ENCODE data around the gene KCND2. TPM values are rescaled to one million over a fixed set of nuclear protein-coding genes. Genes with fewer than 3 reads are reported as not detected.

KCND2 gene
- total and polyA plus RNA-seq, 2 of the 4 experiments (the other 2 are of a cell fraction) = under 0.01 TPM; not detected in 1

DNA sequence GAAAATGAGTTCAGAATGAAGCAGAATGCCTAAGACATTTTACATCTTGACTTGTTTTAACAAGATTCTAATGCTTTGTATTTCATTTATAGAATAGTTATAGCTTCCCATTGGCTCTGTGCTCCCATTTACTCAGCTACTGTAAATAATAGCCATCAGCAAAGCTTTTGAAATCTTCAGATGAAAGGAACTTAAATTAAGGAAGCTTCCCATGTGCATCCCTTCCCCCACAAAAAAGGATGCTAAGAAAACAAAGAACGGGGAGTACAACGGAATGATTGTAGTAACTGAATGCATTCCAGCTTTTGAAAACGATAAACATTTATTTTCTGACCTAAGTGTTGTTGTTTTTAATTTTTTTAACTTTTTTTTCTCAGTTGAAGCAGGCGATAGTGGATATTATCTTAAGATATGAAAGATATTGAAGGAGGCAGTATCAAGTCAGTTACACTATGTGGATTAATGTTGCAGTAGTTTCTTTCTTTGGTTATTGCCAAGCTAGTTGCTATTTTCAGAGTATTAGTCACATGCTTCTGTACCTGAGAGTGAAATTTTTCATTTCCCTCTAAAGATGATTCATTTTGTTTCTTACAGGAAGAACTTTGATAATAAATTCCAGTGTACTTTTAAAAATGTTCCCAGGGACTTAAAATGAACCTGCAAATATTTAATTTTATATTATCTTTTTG lies 129.2 kb downstream of the KCND2 start:
- Histone ChIP-seq H2BK5ac (ENCODE audit: low read depth, low read length, poor library complexity, severe bottlenecking) (no peak overlapping the region), H3K4me2 (ENCODE audit: low read depth, low read length) (no peak overlapping the region), H2AK5ac (ENCODE audit: low read depth, low read length) (no peak overlapping the region), H3K9ac (ENCODE audit: low read depth, low read length) (no peak overlapping the region), H2AFZ (replicated peaks; ENCODE audit: low read length, poor library complexity) (no peak overlapping the region), H3K14ac (replicated peaks; ENCODE audit: low read depth, low read length) (no peak overlapping the region), H4K20me1 (ENCODE audit: insufficient read depth, low read length) (no peaks in the 10 kb centered on the region), H3K9me1 (ENCODE audit: insufficient read depth, low read length) (no peaks in the 10 kb centered on the region), H3K4me1 (ENCODE audit: control insufficient read depth, insufficient read depth, low read length) (no peaks in the 10 kb centered on the region), H4K91ac (ENCODE audit: insufficient read depth, low read depth, low read length) (no peak overlapping the region), H3K23ac (ENCODE audit: low read depth, low read length) (no peak overlapping the region), H3K27ac (ENCODE audit: insufficient read depth, low read length) (no peak overlapping the region), H2AK9ac (replicated peaks; ENCODE audit: low read depth, low read length, poor library complexity) (no peak overlapping the region), H2BK15ac (ENCODE audit: low read depth, low read length) (no peak overlapping the region), H3K4me3 (ENCODE audit: insufficient read depth, low read depth, low read length) (no peak overlapping the region), H3K9me3 (ENCODE audit: control insufficient read depth, insufficient read depth, low read length) (no peaks in the 10 kb centered on the region), H3K36me3 (ENCODE audit: control insufficient read depth, insufficient read depth, low read length) (no peaks in the 10 kb centered on the region), H4K5ac (ENCODE audit: low read depth, low read length) (no peak overlapping the region), H4K8ac (ENCODE audit: low read depth in 2 of 2, low read length in 2 of 2) (no peak overlapping the region), H3K18ac (ENCODE audit: low read depth, low read length) (no peak overlapping the region), H3K79me1 (ENCODE audit: low read depth in 1 of 2, low read length in 2 of 2) (no peaks in the 10 kb centered on the region), H2BK120ac (ENCODE audit: low read depth, low read length) (no peak overlapping the region), H2BK20ac (ENCODE audit: low read depth, low read length) (no peak overlapping the region), H3K27me3 (ENCODE audit: control insufficient read depth, insufficient read depth, low read length) (no peaks in the 10 kb centered on the region), H3K4ac (ENCODE audit: low read depth, low read length) (no peak overlapping the region), H3K56ac (ENCODE audit: extremely low read depth, insufficient read depth, low read length) (no peak overlapping the region)
- DNase-seq (peak; percentile 0), ATAC-seq (ENCODE audit: low read depth) (no peak)
- in situ Hi-C loops (cut with MboI; ENCODE audit: low sequenced_read_pairs) (no loop called here), dilution Hi-C loops (cut with HindIII; ENCODE audit: low sequenced_read_pairs, unreplicated experiment) (no loop called here), intact Hi-C loops (cut with micrococcal nuclease) (no loop called here)
- ChIA-PET CTCF (no interaction called here), POLR2A (ENCODE audit: unreplicated experiment) (no interaction called here)
- TF ChIP-seq RAD21 (IDR thresholded peaks at IDR 0.05; ENCODE audit: low read length) = no peak
- TF ChIP-seq CEBPB (IDR thresholded peaks at IDR 0.05; ENCODE audit: low read depth, low read length) = no peak
- no peak for TF ChIP-seq BHLHE40 (IDR thresholded peaks at IDR 0.05; ENCODE audit: low read depth, low read length)
- TF ChIP-seq MAFK (IDR thresholded peaks at IDR 0.05; ENCODE audit: low read depth, low read length) = no peak
- TF ChIP-seq POLR2A (IDR thresholded peaks at IDR 0.05; ENCODE audit: low read depth, low read length) = no peak
- no peak for TF ChIP-seq RCOR1 (IDR thresholded peaks at IDR 0.05; ENCODE audit: insufficient replicate concordance, low read length)
- TF ChIP-seq MAZ (IDR thresholded peaks at IDR 0.05; ENCODE audit: borderline replicate concordance, low read depth, low read length) = no peak
- no peak for TF ChIP-seq SMC3 (IDR thresholded peaks at IDR 0.05; ENCODE audit: low read depth, low read length)
- no peak for TF ChIP-seq FOS (IDR thresholded peaks at IDR 0.05; ENCODE audit: low read depth, low read length)
- TF ChIP-seq, protein P1, sequence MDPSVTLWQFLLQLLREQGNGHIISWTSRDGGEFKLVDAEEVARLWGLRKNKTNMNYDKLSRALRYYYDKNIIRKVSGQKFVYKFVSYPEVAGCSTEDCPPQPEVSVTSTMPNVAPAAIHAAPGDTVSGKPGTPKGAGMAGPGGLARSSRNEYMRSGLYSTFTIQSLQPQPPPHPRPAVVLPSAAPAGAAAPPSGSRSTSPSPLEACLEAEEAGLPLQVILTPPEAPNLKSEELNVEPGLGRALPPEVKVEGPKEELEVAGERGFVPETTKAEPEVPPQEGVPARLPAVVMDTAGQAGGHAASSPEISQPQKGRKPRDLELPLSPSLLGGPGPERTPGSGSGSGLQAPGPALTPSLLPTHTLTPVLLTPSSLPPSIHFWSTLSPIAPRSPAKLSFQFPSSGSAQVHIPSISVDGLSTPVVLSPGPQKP (IDR thresholded peaks at IDR 0.05; ENCODE audit: borderline replicate concordance, low read depth, low read length) = no peak
- TF ChIP-seq, protein P2, sequence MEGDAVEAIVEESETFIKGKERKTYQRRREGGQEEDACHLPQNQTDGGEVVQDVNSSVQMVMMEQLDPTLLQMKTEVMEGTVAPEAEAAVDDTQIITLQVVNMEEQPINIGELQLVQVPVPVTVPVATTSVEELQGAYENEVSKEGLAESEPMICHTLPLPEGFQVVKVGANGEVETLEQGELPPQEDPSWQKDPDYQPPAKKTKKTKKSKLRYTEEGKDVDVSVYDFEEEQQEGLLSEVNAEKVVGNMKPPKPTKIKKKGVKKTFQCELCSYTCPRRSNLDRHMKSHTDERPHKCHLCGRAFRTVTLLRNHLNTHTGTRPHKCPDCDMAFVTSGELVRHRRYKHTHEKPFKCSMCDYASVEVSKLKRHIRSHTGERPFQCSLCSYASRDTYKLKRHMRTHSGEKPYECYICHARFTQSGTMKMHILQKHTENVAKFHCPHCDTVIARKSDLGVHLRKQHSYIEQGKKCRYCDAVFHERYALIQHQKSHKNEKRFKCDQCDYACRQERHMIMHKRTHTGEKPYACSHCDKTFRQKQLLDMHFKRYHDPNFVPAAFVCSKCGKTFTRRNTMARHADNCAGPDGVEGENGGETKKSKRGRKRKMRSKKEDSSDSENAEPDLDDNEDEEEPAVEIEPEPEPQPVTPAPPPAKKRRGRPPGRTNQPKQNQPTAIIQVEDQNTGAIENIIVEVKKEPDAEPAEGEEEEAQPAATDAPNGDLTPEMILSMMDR (conservative IDR thresholded peaks at IDR 0.05; ENCODE audit: low read depth, low read length) = no peak
- TF ChIP-seq, protein P3, sequence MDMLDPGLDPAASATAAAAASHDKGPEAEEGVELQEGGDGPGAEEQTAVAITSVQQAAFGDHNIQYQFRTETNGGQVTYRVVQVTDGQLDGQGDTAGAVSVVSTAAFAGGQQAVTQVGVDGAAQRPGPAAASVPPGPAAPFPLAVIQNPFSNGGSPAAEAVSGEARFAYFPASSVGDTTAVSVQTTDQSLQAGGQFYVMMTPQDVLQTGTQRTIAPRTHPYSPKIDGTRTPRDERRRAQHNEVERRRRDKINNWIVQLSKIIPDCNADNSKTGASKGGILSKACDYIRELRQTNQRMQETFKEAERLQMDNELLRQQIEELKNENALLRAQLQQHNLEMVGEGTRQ (IDR thresholded peaks at IDR 0.05; ENCODE audit: low read depth, low read length) = no peak
- TF ChIP-seq NFE2L2 (IDR thresholded peaks at IDR 0.05; ENCODE audit: low read depth, low read length) = no peak
- no TSS peak for BruUV-seq (replicated peaks)
- WGBS, 2 experiments (ENCODE audit: extremely low coverage in 2 of 2, insufficient read length in 1 of 2) = no CpG with 5 or more reads among the region's 4 CpGs
